ENCODE results near the gene SPG7.
A peak's percentile ranks its signal among the peaks of the same experiment; 100 is the strongest.

SPG7 gene

GRCh38 chr16:89561884-89562599 lies 53.8 kb downstream of the SPG7 start:
- TF ChIP-seq CTCF (IDR thresholded peaks at IDR 0.05; ENCODE audit: insufficient read depth, low read depth, low read length, missing control alignments): no peak
- H3K4me3 ChIP-seq (ENCODE audit: low read depth, low read length): peak overlapping the region; percentile 94
- peak; percentile 63 for DNase-seq (ENCODE audit: low read depth)

GRCh38 chr16:89562939-89563338 lies 54.7 kb downstream of the SPG7 start:
- peak overlapping the region; percentile 94 for H3K4me3 ChIP-seq (ENCODE audit: low read depth, low read length)
- DNase-seq (ENCODE audit: low read depth): no peak
- TF ChIP-seq CTCF (IDR thresholded peaks at IDR 0.05; ENCODE audit: insufficient read depth, low read depth, low read length, missing control alignments): no peak

GRCh38 chr16:89563639-89564392 lies 55.6 kb downstream of the SPG7 start:
- DNase-seq (ENCODE audit: low read depth): peak; percentile 29
- TF ChIP-seq CTCF (IDR thresholded peaks at IDR 0.05; ENCODE audit: insufficient read depth, low read depth, low read length, missing control alignments): no peak
- no peak overlapping the region; the same call in 1 of the 2 replicates for H3K4me3 ChIP-seq (ENCODE audit: low read depth, low read length)

GRCh38 chr16:89564476-89565255 lies 56.5 kb downstream of the SPG7 start:
- H3K4me3 ChIP-seq (ENCODE audit: low read depth, low read length): no peak overlapping the region
- no peak for TF ChIP-seq CTCF (IDR thresholded peaks at IDR 0.05; ENCODE audit: insufficient read depth, low read depth, low read length, missing control alignments)
- peak; percentile 52 for DNase-seq (ENCODE audit: low read depth)

GRCh38 chr16:89565256-89565505 lies 57.0 kb downstream of the SPG7 start:
- TF ChIP-seq CTCF (IDR thresholded peaks at IDR 0.05; ENCODE audit: insufficient read depth, low read depth, low read length, missing control alignments): no peak
- no peak for DNase-seq (ENCODE audit: low read depth)
- H3K4me3 ChIP-seq (ENCODE audit: low read depth, low read length): no peak overlapping the region

- no peak overlapping the region for H3K4me3 ChIP-seq (ENCODE audit: low read depth, low read length)
- DNase-seq (ENCODE audit: low read depth): peak; percentile 74
- peak; percentile 55 for TF ChIP-seq CTCF (IDR thresholded peaks at IDR 0.05; ENCODE audit: insufficient read depth, low read depth, low read length, missing control alignments)
These were observed 57.5 kb downstream of the SPG7 start for GRCh38 chr16:89565506-89566372.

Measured in GM12865 (cell line).